HEK293T (cell line): ENCODE measurements around the gene TRDN.
A peak's percentile ranks its signal among the peaks of the same experiment; 100 is the strongest.

Experiments used
- CTCF ChIA-PET: fragments of 350-600 bp; formaldehyde crosslinking; extraction: SDS; loops from one replicate; lab custom pipeline; 2021; ENCODE audit warnings: antibody characterized with exemption, inconsistent platforms; lab: Yijun Ruan, JAX
- POLR2A ChIA-PET: fragments of 350-600 bp; formaldehyde crosslinking; extraction: SDS; loops from one replicate; lab custom pipeline; 2020; ENCODE audit warnings: antibody characterized with exemption, inconsistent platforms; lab: Yijun Ruan, JAX
- DNase-seq: peaks from one replicate; pipeline ENCODE4 v3.0.0; 2012; ENCODE audit warnings: mixed read lengths; ENCODE audit errors: extremely low spot score
- ARNT ChIP-seq: fragments of 450-650 bp; IDR thresholded peaks from 2 replicates; pipeline ENCODE4 v1.6.1; 2017; ENCODE audit warnings: mild to moderate bottlenecking
- BHLHE40 ChIP-seq: fragments of 450-650 bp; IDR thresholded peaks from 2 replicates; pipeline ENCODE4 v1.6.1; 2016; ENCODE audit warnings: mild to moderate bottlenecking, moderate library complexity, borderline replicate concordance
- CTBP1 ChIP-seq: fragments of 450-650 bp; IDR thresholded peaks from 2 replicates; pipeline ENCODE4 v1.6.1; 2016; ENCODE audit warnings: borderline replicate concordance
- ELF4 ChIP-seq: fragments of 450-650 bp; IDR thresholded peaks from 2 replicates; pipeline ENCODE4 v1.6.1; 2017; ENCODE audit warnings: antibody characterized with exemption
- FOXA1 ChIP-seq: fragments of 450-650 bp; IDR thresholded peaks from 2 replicates; pipeline ENCODE4 v1.6.1; 2016; ENCODE audit warnings: mild to moderate bottlenecking
- FOXK2 ChIP-seq: fragments of 450-650 bp; IDR thresholded peaks from 2 replicates; pipeline ENCODE4 v1.6.1; 2016; ENCODE audit warnings: mild to moderate bottlenecking
- FOXM1 ChIP-seq: fragments of 450-650 bp; IDR thresholded peaks from 2 replicates; pipeline ENCODE4 v1.6.1; 2017; ENCODE audit warnings: mild to moderate bottlenecking, borderline replicate concordance
- HDGF ChIP-seq: fragments of 450-650 bp; IDR thresholded peaks from 2 replicates; pipeline ENCODE4 v1.6.1; 2017; ENCODE audit warnings: antibody characterized with exemption, borderline replicate concordance
- L3MBTL2 ChIP-seq: fragments of 450-650 bp; conservative IDR thresholded peaks from 2 replicates; pipeline ENCODE4 v1.6.1; 2016; ENCODE audit warnings: mild to moderate bottlenecking
- LEF1 ChIP-seq: fragments of 450-650 bp; IDR thresholded peaks from 2 replicates; pipeline ENCODE4 v1.6.1; 2017; ENCODE audit warnings: mild to moderate bottlenecking, borderline replicate concordance
- NFRKB ChIP-seq: fragments of 450-650 bp; IDR thresholded peaks from 2 replicates; pipeline ENCODE4 v1.6.1; 2016; ENCODE audit warnings: mild to moderate bottlenecking, moderate library complexity
- SP1 ChIP-seq: fragments of 450-650 bp; IDR thresholded peaks from 2 replicates; pipeline ENCODE4 v1.6.1; 2017
- SUZ12 ChIP-seq: fragments of 450-650 bp; IDR thresholded peaks from 2 replicates; pipeline ENCODE4 v1.6.1; 2016; ENCODE audit warnings: mild to moderate bottlenecking
- TARDBP ChIP-seq: fragments of 450-650 bp; IDR thresholded peaks from 2 replicates; pipeline ENCODE4 v1.6.1; 2016
- ZNF384 ChIP-seq: fragments of 450-650 bp; IDR thresholded peaks from 2 replicates; pipeline ENCODE4 v1.6.1; 2016
- TF ChIP-seq, protein P1 (sequence below): fragments of 450-650 bp; IDR thresholded peaks from 2 replicates; pipeline ENCODE4 v1.6.1; 2016

TRDN gene

DNA sequence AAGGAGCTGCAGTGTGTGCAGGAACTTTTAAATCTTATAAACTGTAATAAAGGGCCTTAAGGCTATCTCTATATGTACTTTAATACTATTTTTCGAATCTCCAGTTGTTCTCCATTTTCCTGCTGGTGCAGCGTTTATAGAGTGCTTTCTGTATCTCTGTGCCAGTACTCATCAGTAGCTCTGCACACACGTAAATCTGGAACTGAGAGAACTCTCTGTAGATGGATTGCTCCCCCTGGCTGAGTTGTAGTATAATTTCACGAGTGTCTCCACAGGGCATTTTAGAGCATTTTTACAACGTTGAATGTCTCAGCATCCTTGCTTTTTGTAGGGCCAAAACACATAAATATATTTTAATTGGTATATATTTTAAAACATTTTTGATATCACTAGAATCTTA is 256.5 kb downstream of the TRDN start:
- DNase-seq = peak; percentile 59
- CTCF ChIA-PET = interaction anchor here (0.6 to 3.7 kb wide), 7 partner anchors 16 to 1543 kb away, joined by 3 to 31 read pairs (median 4); no protein-coding TSS in a partner anchor
- TF ChIP-seq LEF1 = no peak
- no peak for TF ChIP-seq BHLHE40
- no peak for TF ChIP-seq CTBP1
- TF ChIP-seq, protein P1, sequence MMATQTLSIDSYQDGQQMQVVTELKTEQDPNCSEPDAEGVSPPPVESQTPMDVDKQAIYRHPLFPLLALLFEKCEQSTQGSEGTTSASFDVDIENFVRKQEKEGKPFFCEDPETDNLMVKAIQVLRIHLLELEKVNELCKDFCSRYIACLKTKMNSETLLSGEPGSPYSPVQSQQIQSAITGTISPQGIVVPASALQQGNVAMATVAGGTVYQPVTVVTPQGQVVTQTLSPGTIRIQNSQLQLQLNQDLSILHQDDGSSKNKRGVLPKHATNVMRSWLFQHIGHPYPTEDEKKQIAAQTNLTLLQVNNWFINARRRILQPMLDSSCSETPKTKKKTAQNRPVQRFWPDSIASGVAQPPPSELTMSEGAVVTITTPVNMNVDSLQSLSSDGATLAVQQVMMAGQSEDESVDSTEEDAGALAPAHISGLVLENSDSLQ = no peak; the same call in 1 of the 2 replicates
- no peak for TF ChIP-seq NFRKB
- TF ChIP-seq ELF4 = no peak
- TF ChIP-seq ZNF384 = no peak
- TF ChIP-seq SP1 = no peak
- no peak for TF ChIP-seq HDGF
- no peak for TF ChIP-seq ARNT
- no peak for TF ChIP-seq FOXA1
- no peak for TF ChIP-seq FOXM1
- no peak for TF ChIP-seq FOXK2
- TF ChIP-seq SUZ12 = no peak
- TF ChIP-seq TARDBP = no peak
- no peak for TF ChIP-seq L3MBTL2
- POLR2A ChIA-PET = no interaction called here

DNA sequence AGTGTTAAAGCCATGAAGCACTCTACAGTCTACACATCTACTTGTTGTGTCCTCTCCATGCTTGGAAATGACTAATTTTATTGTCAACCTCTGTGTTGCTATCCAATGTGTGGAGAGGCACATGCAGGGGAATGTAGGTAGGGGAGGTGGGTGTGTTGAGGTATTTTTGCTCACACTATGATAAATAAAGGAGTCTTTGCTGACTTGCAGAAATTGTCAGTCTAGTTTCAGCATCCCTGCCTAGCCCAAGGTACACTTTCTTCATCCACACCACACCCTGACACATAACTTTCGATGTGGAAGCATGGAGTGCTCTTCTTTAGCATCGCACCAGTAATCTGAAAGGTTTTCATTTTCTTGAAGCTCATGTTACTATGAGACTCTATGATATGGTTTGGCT is 264.0 kb downstream of the TRDN start:
- DNase-seq = no peak
- CTCF ChIA-PET = interaction anchor here (0.8 kb wide), 1 partner anchor 503 kb away, joined by 3 read pairs; no protein-coding TSS in a partner anchor
- TF ChIP-seq FOXK2 = no peak
- TF ChIP-seq ARNT = no peak
- no peak for TF ChIP-seq SUZ12
- TF ChIP-seq ZNF384 = no peak
- TF ChIP-seq, protein P1 = no peak
- no peak for TF ChIP-seq LEF1
- no peak for TF ChIP-seq L3MBTL2
- no peak for TF ChIP-seq NFRKB
- no peak for TF ChIP-seq TARDBP
- no peak for TF ChIP-seq BHLHE40
- POLR2A ChIA-PET = no interaction called here

DNA sequence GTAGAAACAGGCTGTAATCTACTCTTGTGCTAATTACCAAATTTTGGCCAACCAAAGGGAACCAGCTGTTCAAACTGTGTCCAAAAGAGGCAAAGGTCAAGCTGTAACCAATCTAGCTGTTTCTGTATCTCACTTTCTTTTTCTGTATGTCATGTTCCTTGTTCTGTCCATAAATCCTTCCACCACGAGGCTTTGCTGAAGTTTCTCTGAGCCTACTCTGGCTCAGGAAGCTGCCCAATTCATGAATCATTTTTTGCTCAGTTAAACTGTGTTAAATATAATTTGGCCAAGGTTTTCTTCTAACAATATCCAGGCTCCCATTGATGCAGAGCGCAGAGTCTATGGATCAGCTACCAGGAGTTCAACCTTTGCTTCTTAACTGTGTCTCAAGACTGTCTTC is 272.8 kb downstream of the TRDN start:
- TF ChIP-seq FOXM1 (no peak), BHLHE40 (no peak), SP1 (no peak), CTBP1 (no peak), TARDBP (no peak), FOXA1 (no peak), ELF4 (no peak), ZNF384 (no peak), NFRKB (no peak), LEF1 (no peak), HDGF (no peak), FOXK2 (no peak), SUZ12 (no peak)
- TF ChIP-seq, protein P1 = no peak
- CTCF ChIA-PET = interaction anchor here (1.7 kb wide), 1 partner anchor 16 kb away, joined by 5 read pairs; no protein-coding TSS in a partner anchor
- no peak for DNase-seq
- POLR2A ChIA-PET = no interaction called here

DNA sequence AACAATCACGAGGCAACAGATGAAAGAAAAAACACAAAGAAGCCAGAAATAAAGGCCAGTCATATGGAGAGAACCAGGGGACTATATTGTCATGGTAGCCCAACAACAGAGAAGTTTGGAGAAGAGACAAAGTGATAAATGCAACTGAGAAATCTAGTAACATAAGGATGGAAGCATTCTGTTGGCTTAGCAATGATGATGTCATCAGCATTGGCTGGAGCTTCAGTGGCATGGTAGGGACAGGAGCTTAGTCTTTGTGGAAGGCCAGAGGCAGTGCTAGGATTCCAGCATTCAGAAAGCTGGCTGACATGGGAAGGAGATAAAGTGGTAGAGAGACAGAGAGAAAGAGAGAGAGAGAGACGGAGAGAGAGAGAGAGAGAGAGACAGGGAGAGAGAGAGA is 276.4 kb downstream of the TRDN start:
- ChIA-PET POLR2A (no interaction called here), CTCF (no interaction called here)
- TF ChIP-seq ELF4 = no peak
- no peak for TF ChIP-seq LEF1
- TF ChIP-seq FOXK2 = no peak
- no peak for DNase-seq

DNA sequence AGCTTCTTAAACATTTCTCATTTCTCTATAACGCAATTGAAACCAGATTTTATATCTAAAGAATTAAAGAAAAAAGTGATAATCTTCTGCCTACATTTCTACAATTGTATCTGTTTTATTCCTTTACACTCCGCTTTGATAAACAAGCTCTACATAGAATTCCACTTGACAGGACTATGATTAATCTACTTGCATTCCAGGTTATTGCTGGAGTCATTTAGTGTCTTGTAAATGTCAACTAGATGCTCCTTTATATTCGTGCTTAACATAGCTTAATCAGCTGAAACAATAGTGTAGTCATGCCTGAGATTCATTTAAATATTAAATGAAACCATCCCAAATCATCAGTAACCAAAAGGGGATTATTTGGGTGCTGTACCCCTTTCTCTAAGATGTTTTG is 284.0 kb downstream of the TRDN start:
- DNase-seq = peak; percentile 13
- 0 out of 2 replicates have a peak, but pooled peaks have one; percentile 24 for TF ChIP-seq LEF1
- TF ChIP-seq FOXK2 = peak; percentile 61; the same call in 1 of the 2 replicates
- no peak for TF ChIP-seq ZNF384
- TF ChIP-seq, protein P1 = peak; percentile 95
- TF ChIP-seq BHLHE40 = no peak
- peak; percentile 83 for TF ChIP-seq CTBP1
- peak; percentile 82 for TF ChIP-seq ARNT
- ChIA-PET POLR2A (no interaction called here), CTCF (interaction anchor here (0.7 kb wide), 1 partner anchor 622 kb away, joined by 3 read pairs; no protein-coding TSS in a partner anchor)

DNA sequence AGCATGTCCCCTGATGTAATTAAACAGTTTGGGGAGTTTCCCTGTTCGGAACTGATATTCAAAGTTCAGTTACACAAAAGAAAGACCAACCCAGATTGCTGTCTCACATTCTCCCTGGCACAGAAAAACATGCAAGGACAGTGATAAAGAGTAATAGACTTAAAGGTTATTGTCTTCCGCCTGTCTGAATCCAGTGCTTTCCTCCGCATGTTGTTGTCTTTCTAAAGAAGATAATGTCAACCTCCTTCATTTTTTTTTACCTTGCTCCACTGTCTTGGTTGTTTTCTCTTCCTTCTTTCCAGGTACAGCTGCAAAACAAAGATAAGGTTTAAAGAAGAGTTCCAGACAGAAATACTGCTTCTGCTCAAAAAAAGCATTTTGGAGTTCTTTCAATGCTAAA is 284.5 kb downstream of the TRDN start:
- ChIA-PET POLR2A (no interaction called here), CTCF (no interaction called here)
- TF ChIP-seq BHLHE40 (no peak), NFRKB (no peak), FOXK2 (no peak), HDGF (no peak), ZNF384 (no peak), ARNT (no peak), L3MBTL2 (no peak), SP1 (no peak), FOXM1 (no peak), ELF4 (no peak)
- TF ChIP-seq, protein P1 = no peak
- no peak for DNase-seq
